OCI-LY1 (cell line): ENCODE measurements around the gene TRPC5OS.

Experiments
- CTCF ChIP-seq: fragments of 200-600 bp; sonication (generic), shearing (Covaris generic); IDR thresholded peaks from 2 replicates; pipeline ENCODE4 v1.5.1; 2017; ENCODE audit warnings: mild to moderate bottlenecking, antibody characterized with exemption, low read length, moderate library complexity, mixed read lengths
- EZH2 ChIP-seq: fragments of 200-600 bp; sonication (generic), shearing (Covaris generic); IDR thresholded peaks from 2 replicates; pipeline ENCODE4 v1.8.0; 2017; ENCODE audit warnings: borderline replicate concordance, mixed run types, mild to moderate bottlenecking, antibody characterized with exemption, low read length, moderate library complexity, mixed read lengths

GRCh38 chrX:111896148-111896547 is 20.2 kb downstream of the TRPC5OS start:
- no peak for TF ChIP-seq CTCF
- no peak for TF ChIP-seq EZH2
